ENCODE results near the gene LRRC14B. TPM values are rescaled to one million over a fixed set of nuclear protein-coding genes. Genes with fewer than 3 reads are reported as not detected.
"Not testable (repeated sequence)": the region's sequence is repeated elsewhere in the genome, so short reads cannot be mapped to it uniquely, and the experiment has no call there.

The LRRC14B gene
- total RNA-seq, 2 donors from 2014 or later: not detected

DNA sequence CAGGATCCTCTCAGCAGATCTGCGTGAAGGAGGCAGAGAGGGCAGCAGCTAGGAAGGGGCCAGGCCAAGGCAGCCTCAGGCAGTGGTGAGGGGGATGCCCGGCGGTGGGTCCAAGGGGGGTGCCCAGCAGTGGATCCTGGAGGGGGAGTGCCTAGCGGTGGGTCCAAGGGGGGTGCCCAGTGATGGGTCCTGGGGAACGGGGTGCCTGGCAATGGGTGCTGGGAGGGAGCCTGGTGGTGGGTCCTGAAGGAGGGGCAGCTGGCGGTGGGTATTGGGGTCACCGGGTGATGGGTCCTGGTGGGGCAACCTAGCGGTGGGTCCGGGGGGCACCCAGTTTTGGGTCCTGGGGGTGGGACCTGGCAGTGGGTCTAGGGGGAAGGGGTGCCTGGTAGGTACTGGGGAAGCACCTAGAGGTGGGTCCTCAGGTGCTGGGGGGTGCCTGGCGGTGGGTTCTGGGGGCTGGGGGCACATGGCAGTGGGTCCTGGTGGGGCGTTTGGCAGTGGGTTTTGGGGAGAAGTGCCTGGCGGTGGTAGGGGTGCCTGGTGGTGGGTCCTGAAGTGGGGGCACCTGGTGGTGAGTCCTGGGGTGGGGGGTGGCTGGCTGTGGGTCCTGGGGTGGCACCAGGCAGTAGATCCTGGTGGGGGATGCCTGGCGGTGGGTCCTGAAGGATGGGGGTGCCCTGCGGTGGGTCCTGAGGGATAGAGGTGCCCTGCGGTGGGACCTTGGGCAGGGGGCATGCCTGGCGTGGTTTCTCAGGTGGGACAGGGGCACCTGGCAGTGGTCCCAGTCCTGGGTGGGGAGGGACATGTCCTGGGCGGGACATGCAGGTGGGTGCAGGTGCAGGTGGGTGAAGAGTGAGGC, 1.9 kb downstream of the LRRC14B start:
- H3K36me3 Mint-ChIP-seq (ENCODE audit: insufficient read depth in 2 of 2): no peaks in the 10 kb centered on the region
- H3K4me1 Mint-ChIP-seq (ENCODE audit: low read depth): peaks cover 13% of the 10 kb centered on the region
- H3K27ac Mint-ChIP-seq: no peak overlapping the region
- ATAC-seq (replicated peaks in 1 of 2): no peak
- DNase-seq: no peak
- H3K9me3 Mint-ChIP-seq: no peaks in the 10 kb centered on the region
- H3K27me3 Mint-ChIP-seq (ENCODE audit: low read depth): no peaks in the 10 kb centered on the region
- no peak overlapping the region for H3K4me3 Mint-ChIP-seq

DNA sequence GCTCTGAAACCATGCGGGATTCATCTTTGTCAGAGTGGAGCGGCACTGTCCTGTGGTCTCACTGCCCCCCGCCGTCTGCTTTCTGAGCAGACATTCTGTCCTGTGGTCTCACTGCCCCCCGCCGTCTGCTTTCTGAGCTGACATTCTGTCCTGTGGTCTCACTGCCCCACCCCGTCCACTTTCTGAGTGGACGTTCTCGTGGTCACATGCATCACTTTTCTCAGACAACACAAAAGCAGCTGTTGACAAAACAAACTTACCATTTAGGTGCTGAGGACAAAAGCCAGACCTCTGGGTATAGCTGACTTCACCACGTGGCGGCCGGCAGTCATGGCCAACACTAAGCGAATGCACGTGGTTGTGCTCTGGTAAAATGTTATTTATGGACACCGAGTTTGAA, 2.8 kb downstream of the LRRC14B start:
- Mint-ChIP-seq H3K4me1 (ENCODE audit: low read depth) (peaks cover 6% of the 10 kb centered on the region), H3K27me3 (ENCODE audit: low read depth) (no peaks in the 10 kb centered on the region), H3K27ac (no peak overlapping the region), H3K9me3 (no peaks in the 10 kb centered on the region), H3K4me3 (no peak overlapping the region), H3K36me3 (ENCODE audit: insufficient read depth in 2 of 2) (no peaks in the 10 kb centered on the region)
- DNase-seq (no peak), ATAC-seq (replicated peaks in 1 of 2) (no peak)

DNA sequence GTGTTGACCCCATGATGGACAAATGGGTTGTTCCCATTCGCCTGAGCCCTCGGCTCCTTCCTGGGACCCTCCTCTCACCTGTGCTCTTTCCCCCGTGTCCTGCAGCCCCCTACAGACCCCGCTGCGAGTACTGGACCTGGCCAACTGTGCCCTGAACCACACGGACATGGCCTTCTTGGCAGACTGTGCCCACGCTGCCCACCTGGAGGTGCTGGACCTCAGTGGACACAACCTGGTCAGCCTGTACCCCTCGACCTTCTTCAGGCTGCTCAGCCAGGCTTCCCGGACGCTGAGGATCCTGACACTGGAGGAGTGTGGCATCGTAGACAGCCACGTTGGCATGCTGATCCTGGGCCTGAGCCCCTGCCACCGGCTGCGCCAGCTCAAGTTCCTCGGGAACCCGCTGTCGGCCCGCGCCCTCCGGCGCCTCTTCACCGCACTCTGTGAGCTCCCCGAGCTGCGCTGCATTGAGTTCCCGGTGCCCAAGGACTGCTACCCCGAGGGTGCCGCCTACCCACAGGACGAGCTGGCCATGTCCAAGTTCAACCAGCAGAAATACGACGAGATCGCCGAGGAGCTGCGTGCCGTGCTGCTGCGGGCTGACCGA, 3.4 kb downstream of the LRRC14B start:
- H3K4me1 Mint-ChIP-seq (ENCODE audit: low read depth): peaks cover 6% of the 10 kb centered on the region
- no peak overlapping the region for H3K4me3 Mint-ChIP-seq
- H3K36me3 Mint-ChIP-seq (ENCODE audit: insufficient read depth in 2 of 2): no peaks in the 10 kb centered on the region
- no peak for ATAC-seq (replicated peaks in 1 of 2)
- DNase-seq: no peak
- no peaks in the 10 kb centered on the region for H3K9me3 Mint-ChIP-seq
- no peak overlapping the region for H3K27ac Mint-ChIP-seq
- H3K27me3 Mint-ChIP-seq (ENCODE audit: low read depth): no peaks in the 10 kb centered on the region

DNA sequence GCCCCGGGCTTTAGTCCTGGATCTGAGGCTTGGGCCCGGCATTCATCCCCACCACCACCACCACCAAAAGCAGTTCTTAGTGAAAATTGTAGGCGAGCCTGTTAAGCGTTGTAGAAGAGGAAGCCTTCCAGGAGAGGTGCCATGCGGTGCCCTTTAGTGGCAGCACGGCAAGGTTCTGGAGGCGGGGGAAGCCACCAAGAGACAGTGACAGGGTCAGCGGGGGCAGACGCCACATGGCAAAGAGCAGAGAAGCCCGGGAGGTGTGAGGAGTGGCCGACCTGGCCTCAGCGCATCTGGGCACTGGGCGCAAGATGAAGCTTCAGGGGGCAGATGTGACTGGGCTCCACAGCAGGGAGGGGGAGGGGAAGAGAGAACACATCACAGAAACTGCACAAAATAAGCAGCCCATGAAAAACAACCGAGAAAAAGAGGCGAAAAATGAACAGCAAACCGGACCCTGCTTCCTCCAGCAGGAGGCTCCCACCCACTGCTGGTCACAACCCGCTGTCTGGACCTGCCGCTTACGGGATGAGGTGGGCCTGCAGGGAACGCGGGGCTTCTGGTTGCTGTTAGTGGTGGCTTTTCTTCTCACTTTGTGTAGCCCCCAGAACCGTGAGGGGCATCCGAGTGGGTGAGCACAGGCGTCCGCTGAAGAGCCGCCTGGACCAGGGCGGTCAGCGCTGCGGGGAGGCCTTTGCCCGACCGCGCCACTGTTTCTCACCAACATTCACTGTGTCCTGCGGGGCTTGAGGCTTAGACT, 4.3 kb downstream of the LRRC14B start:
- no peaks in the 10 kb centered on the region for H3K9me3 Mint-ChIP-seq
- H3K27me3 Mint-ChIP-seq (ENCODE audit: low read depth): no peaks in the 10 kb centered on the region
- no peak for DNase-seq
- no peak overlapping the region for H3K4me3 Mint-ChIP-seq
- H3K36me3 Mint-ChIP-seq (ENCODE audit: insufficient read depth in 2 of 2): no peaks in the 10 kb centered on the region
- no peak overlapping the region for H3K27ac Mint-ChIP-seq
- no peak for ATAC-seq (replicated peaks in 1 of 2)
- H3K4me1 Mint-ChIP-seq (ENCODE audit: low read depth): peaks cover under 1% of the 10 kb centered on the region

DNA sequence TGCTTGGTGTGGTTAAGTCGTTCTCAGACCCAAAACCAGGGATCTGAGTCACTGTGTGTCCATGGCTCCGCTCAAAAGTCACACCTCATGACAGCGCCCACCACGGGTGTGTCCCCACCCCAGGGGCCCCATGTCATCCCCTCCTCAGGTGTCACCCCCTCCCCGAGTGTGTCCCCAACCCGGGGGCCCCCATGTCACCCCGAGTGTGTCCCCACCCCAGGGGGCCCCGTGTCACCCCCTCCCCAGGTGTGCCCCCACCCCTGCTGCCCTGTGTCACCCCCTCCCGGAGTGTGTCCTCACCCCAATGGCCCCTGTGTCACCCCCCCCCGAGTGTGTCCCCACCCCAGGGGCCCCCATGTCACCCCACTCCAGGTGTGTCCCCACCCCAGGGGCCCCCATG, 5.1 kb downstream of the LRRC14B start:
- Mint-ChIP-seq H3K4me1 (ENCODE audit: low read depth) (no peaks in the 10 kb centered on the region), H3K36me3 (ENCODE audit: insufficient read depth in 2 of 2) (no peaks in the 10 kb centered on the region), H3K9me3 (no peaks in the 10 kb centered on the region)

DNA sequence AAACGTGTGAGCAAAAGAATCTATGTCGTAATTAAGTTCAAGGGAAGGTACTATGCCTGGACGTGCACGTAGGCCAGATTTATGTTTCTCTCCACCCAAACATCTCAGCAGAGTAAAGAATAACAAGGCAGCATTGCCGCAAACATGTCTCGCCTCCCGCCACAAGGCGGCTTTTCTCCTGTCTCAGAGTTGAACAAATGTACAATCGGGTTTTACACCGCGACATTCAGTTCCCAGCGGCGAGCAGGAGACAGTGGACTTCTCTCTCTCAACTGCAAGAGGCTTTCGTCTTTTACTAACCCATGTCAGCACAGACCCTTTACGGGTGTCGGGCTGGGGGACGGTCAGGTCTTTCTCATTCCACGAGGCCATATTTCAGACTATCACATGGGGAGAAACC, 5.7 kb downstream of the LRRC14B start:
- H3K36me3 Mint-ChIP-seq (ENCODE audit: insufficient read depth in 2 of 2); H3K27me3 Mint-ChIP-seq (ENCODE audit: low read depth); ATAC-seq (replicated peaks in 1 of 2); H3K4me1 Mint-ChIP-seq (ENCODE audit: low read depth); H3K27ac Mint-ChIP-seq; DNase-seq; H3K9me3 Mint-ChIP-seq; H3K4me3 Mint-ChIP-seq: not testable (repeated sequence)

More for the DNA sequence above, 5.1 kb downstream of the LRRC14B start:
- no peak for ATAC-seq (replicated peaks in 1 of 2)
- Mint-ChIP-seq H3K4me3 (no peak overlapping the region), H3K27ac (no peak overlapping the region), H3K27me3 (ENCODE audit: low read depth) (no peaks in the 10 kb centered on the region)
- no peak for DNase-seq

DNA sequence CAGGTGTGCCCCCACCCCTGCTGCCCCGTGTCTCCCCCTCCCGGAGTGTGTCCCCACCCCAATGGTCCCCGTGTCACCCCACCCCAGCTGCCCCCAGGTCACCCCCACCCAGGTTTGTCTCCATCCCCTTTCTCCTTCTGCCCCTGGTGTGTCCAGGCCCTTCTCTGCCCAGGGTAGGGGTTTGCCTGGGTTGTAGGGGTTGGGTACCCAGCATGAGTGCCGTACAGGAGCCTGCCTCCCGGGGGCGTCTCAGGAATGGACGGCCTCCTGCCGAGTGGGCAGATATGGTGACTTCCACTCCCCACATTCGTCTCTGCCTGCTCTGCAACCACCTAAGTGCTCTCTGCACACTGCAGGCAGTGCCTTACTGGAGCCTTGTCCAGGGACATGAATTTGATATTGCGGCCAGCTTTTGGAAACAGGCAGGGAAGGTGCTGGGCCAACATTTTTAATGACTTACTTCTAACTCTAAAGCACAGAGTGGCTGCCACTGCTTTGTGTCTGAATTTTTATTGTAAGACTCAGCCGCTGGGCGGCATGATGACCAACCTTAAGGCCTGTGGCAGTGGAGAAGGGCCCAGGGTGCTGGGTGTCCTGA, 6.7 kb downstream of the LRRC14B start:
- H3K4me1 Mint-ChIP-seq (ENCODE audit: low read depth): no peaks in the 10 kb centered on the region
- no peaks in the 10 kb centered on the region for H3K9me3 Mint-ChIP-seq
- no peak overlapping the region for H3K4me3 Mint-ChIP-seq
- DNase-seq (no peak), ATAC-seq (replicated peaks in 1 of 2) (peak in 1 of 2 donors; percentile 25)
- H3K36me3 Mint-ChIP-seq (ENCODE audit: insufficient read depth in 2 of 2): no peaks in the 10 kb centered on the region
- no peak overlapping the region for H3K27ac Mint-ChIP-seq
- H3K27me3 Mint-ChIP-seq (ENCODE audit: low read depth): no peaks in the 10 kb centered on the region

DNA sequence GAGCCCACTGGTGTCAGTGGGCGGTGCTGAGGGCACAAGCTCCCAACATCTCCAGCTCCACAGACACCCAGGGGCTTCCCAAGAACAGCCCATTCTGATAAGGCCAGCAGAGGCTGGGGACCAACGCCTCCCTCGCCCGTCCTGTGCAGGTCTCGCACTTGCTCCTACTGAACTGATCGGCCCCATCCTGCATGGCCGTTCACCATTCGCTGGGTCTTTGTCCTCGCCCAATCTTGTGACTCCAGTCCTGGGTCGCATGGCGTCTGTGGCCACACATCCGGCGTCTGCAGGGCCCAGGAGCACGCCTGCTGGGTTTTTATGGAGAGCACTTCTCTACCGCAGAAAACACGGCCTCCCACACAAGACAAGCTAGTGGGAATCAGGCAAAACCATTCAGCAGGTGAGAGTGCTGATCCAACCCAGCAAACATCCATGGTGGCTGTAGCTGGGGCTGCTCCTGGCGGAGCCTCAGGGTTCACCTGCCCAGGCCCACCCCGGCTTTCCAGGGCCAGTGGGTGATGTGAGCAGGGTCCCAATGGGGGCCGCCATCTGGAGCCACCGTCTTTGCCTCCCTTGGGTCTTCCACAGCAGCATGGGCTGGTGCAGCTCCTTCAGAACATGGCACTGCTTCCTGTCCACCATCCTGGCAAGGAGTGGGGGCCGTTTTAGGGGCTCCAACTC, 7.4 kb downstream of the LRRC14B start:
- Mint-ChIP-seq H3K27ac (no peak overlapping the region), H3K4me3 (no peak overlapping the region), H3K36me3 (ENCODE audit: insufficient read depth in 2 of 2) (no peaks in the 10 kb centered on the region), H3K9me3 (no peaks in the 10 kb centered on the region), H3K27me3 (ENCODE audit: low read depth) (no peaks in the 10 kb centered on the region), H3K4me1 (ENCODE audit: low read depth) (no peaks in the 10 kb centered on the region)
- ATAC-seq (replicated peaks in 1 of 2): no peak
- no peak for DNase-seq

DNA sequence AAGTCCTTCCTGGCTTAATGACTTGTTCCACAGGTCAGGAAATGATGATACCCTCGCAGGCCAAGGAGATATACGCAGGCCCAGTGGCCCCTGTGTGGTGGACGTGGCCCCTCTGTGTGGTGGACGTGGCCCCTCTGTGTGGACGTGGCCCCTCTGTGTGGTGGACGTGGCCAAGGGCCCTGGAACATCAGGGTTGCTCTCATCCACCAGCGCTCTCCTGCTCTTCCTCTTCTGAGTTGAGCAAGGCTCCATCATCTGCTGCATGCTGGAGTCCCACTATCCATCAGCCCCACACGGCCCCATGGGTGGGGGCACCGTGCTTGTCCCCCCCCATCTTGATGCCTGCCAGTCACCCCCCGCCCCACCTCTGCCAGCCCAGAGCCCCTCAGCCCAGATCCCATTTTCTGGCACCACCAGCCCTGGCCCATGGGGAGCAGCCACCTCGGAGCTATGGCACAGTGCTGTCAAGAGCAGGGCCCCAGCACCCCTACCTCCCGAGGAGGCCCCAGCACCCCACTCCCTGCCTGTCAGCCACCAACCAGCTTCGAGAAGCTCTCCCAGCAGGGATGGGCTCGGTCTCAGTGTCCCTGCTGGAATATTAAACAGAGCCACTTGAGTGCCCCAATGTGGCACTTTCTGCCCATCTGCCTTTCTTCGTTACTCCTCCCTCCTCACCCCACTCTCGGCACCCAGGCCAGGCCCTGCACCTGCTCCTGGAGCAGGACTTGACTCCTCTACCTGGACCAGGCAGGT, 8.1 kb downstream of the LRRC14B start:
- DNase-seq (no peak), ATAC-seq (replicated peaks in 1 of 2) (no peak)
- Mint-ChIP-seq H3K36me3 (ENCODE audit: insufficient read depth in 2 of 2) (peaks cover 0 to under 1% of the 10 kb centered on the region in 2 donors), H3K4me1 (ENCODE audit: low read depth) (no peaks in the 10 kb centered on the region), H3K4me3 (no peak overlapping the region), H3K27me3 (ENCODE audit: low read depth) (no peaks in the 10 kb centered on the region), H3K27ac (no peak overlapping the region), H3K9me3 (no peaks in the 10 kb centered on the region)

DNA sequence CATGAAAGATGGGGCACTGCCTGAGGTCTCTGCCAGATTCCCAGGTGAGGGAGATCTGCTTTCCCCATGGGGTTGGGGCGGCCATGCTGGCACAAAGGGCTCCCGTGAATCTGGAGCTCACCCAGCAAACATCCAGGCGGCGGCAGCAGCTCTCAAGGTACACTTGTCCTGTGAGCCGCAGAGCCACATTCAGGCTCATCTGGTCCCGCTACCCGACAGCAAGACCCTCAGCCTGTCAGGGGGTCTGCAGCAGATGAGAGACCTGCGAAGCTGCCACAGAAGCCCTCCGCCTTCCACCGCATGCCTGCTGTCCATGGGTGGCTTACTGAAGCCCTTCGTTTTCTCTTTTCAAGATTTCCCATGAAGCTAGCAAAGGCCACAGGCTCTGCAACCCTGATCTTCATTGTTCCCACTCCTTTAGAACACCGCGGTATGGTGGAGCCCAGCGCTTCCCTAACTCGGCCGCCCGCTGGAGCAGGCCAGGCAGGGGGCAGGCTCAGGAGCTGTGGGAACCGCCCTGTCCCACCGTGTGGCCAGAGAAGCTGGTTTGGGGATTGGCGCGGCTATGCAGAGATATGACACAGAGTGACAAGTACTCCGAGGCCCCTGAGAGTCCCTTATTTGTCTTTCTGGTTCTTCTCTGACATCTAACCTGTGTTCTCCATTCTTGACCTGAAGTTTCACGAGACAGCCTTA, 8.8 kb downstream of the LRRC14B start:
- ATAC-seq (replicated peaks in 1 of 2) (no peak), DNase-seq (no peak)
- Mint-ChIP-seq H3K27ac (no peak overlapping the region), H3K36me3 (ENCODE audit: insufficient read depth in 2 of 2) (peaks cover 2 to 6% of the 10 kb centered on the region in 2 donors), H3K9me3 (no peaks in the 10 kb centered on the region), H3K4me1 (ENCODE audit: low read depth) (no peaks in the 10 kb centered on the region), H3K27me3 (ENCODE audit: low read depth) (no peaks in the 10 kb centered on the region), H3K4me3 (no peak overlapping the region)

DNA sequence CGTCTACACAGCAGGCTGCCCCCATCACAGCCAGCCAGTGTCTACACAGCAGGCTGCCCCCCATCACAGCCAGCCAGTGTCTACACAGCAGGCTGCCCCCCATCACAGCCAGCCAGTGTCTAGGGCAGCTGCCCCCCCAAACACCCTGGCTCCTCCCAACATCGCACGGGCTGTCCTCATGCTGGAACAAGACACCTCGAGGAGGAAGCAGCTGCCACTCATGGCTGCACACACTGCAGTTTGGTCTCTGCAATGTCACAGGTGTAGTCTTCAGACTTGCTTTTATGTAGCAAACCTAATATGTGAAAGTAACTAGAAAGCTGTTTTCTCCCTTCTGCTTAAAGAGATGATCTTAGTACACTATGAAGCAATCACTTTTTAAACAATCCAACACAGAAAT, 9.7 kb downstream of the LRRC14B start:
- Mint-ChIP-seq H3K27me3 (ENCODE audit: low read depth) (no peaks in the 10 kb centered on the region), H3K4me1 (ENCODE audit: low read depth) (no peaks in the 10 kb centered on the region), H3K36me3 (ENCODE audit: insufficient read depth in 2 of 2) (peaks cover 3 to 14% of the 10 kb centered on the region in 2 donors), H3K4me3 (no peak overlapping the region), H3K9me3 (no peaks in the 10 kb centered on the region), H3K27ac (no peak overlapping the region)
- DNase-seq (no peak), ATAC-seq (replicated peaks in 1 of 2) (no peak)

DNA sequence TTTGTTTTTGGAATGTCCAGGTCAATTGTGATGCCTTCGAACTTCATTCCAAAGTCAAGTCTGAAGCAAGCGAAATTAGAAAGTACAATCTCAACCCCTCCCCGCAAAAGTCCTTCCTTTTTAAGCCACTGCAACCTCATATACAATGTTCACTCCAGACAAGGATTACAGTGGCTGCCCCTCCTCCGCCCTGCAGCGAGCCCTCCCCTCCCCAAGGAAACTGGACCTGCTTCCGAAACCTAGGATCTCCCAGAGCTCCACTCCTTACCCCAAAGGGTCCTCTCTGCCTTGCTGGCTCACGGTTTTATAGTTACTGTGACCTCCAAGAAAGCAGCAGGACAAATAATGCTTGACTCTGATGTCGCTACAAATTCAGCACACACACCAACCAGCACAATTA, 10.4 kb downstream of the LRRC14B start:
- no peaks in the 10 kb centered on the region for H3K9me3 Mint-ChIP-seq
- DNase-seq: no peak
- no peaks in the 10 kb centered on the region for H3K4me1 Mint-ChIP-seq (ENCODE audit: low read depth)
- H3K4me3 Mint-ChIP-seq: no peak overlapping the region
- no peak overlapping the region for H3K27ac Mint-ChIP-seq
- no peak for ATAC-seq (replicated peaks in 1 of 2)
- H3K27me3 Mint-ChIP-seq (ENCODE audit: low read depth): no peaks in the 10 kb centered on the region
- H3K36me3 Mint-ChIP-seq (ENCODE audit: insufficient read depth in 2 of 2): peaks cover 3 to 14% of the 10 kb centered on the region in 2 donors
